ENCODE data around the gene IFITM5.

Gene IFITM5

DNA sequence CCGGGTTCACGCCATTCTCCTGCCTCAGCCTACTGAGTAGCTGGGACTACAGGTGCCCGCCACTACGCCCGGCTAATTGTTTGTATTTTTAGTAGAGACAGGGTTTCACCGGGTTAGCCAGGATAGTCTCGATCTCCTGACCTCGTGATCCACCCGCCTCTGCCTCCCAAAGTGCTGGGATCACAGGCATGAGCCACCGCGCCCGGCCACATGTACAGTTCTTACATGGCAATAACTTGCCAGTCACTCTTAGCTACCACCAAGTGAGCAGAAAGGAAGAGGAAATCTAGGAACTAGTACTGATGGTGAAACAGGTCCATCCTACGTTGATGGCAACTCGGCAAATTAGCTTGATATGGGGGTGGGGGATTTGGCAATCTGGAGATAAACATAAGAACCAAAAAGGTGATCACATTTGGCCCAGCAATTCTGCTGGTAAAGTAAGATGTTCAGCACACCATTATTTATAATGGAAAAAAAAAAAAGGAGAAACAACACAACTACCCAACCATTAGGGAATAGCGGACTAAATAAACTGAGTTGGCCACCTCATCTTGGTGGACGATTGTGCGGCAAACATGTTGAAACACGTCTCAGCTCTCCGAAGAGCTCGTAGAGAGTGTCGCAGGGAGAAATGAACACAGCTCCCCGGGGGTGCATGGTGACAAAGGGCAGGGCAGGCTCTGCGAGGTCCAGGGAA lies 15.8 kb downstream of the IFITM5 start:
- no peak overlapping the region for H3K4me3 ChIP-seq (ENCODE audit: low read depth, low read length)
- no peak for DNase-seq (ENCODE audit: low read depth)

DNA sequence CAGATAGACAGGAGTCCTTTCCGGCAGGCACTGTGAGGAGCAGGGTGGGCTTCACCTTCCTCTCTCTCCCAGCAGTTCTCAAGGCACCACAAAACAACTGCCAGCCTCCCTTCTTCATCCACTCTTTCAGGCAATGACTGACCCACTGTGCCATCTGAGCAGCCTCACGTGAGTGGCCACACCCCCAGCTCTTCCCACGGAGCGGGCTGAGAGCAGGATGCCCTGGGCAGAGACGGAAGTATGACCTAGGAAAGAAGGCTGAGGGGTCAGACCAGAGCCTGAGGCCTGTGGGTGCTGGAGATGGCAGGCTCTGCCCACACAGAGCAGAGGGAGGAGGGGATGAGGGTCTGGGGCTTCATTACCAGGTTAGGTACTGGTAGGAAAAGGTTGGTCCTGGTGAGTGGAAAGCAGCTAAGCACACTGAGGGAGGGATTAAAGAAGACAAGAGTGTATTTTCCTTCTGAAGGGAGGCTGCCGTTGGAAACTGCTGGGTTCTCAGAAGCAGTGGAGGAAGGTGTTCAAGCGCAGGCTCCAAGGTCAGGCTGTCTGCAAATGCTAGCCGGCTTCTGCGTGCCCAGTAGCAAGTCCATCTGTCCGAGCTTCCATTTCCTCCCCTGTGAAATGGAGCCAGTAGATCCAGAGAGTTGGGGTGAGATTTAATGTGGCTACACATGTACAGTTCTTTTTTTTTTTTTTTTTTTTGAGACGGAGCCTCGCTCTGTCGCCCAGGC lies 16.5 kb downstream of the IFITM5 start:
- DNase-seq (ENCODE audit: low read depth): no peak
- TF ChIP-seq, protein P1, sequence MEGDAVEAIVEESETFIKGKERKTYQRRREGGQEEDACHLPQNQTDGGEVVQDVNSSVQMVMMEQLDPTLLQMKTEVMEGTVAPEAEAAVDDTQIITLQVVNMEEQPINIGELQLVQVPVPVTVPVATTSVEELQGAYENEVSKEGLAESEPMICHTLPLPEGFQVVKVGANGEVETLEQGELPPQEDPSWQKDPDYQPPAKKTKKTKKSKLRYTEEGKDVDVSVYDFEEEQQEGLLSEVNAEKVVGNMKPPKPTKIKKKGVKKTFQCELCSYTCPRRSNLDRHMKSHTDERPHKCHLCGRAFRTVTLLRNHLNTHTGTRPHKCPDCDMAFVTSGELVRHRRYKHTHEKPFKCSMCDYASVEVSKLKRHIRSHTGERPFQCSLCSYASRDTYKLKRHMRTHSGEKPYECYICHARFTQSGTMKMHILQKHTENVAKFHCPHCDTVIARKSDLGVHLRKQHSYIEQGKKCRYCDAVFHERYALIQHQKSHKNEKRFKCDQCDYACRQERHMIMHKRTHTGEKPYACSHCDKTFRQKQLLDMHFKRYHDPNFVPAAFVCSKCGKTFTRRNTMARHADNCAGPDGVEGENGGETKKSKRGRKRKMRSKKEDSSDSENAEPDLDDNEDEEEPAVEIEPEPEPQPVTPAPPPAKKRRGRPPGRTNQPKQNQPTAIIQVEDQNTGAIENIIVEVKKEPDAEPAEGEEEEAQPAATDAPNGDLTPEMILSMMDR (conservative IDR thresholded peaks at IDR 0.05; ENCODE audit: low read depth, low read length): no peak
- no peak overlapping the region for H3K4me3 ChIP-seq (ENCODE audit: low read depth, low read length)

More for the DNA sequence above, 15.8 kb downstream of the IFITM5 start:
- TF ChIP-seq, protein P1 (conservative IDR thresholded peaks at IDR 0.05; ENCODE audit: low read depth, low read length): no peak

DNA sequence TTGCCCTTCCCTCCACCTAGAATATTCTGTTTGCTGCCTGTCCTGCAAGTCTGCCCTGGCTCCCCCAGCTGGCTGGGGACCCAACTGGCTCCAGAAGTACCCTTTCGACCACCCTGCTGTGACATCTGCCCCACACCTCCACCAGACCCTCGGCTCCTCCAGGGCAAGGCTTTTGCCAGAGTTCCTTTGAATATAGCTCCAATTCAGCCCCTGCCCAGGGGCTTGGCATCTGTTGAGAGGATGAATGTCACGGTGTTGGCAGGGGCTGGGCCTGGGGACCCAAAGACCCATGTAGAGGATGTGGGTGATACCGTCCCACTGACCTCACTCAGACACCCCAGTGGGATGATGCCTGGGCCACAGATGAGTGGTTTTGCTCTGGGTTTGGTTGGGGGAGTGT lies 17.2 kb downstream of the IFITM5 start:
- no peak for DNase-seq (ENCODE audit: low read depth)
- no peak overlapping the region for H3K4me3 ChIP-seq (ENCODE audit: low read depth, low read length)
- TF ChIP-seq, protein P1 (conservative IDR thresholded peaks at IDR 0.05; ENCODE audit: low read depth, low read length): no peak

DNA sequence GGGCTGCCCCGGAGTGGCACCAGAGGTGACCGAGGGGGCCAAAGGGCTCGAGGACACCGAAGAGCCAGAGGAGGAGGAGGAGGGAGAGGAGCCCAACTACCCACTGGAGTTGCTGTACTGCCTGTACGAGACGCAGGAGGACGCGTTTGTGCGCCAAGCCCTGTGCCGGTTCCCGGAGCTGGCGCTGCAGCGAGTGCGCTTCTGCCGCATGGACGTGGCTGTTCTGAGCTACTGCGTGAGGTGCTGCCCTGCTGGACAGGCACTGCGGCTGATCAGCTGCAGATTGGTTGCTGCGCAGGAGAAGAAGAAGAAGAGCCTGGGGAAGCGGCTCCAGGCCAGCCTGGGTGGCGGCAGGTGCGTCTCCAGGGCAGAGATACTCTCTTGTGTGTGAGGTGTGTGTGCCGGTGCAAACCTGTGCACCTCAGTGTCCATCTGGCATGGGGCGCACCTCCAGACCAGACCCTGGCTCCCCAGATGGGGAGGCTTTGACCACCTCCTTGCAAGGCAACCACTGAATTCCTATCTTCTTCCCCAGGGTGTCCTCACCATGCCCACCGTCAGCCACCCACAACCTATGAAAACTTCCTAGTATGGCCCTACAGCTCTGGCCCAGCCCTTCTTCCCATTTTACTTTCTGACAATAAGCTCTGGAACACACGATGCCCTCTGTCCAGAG lies 17.7 kb downstream of the IFITM5 start:
- no peak for DNase-seq (ENCODE audit: low read depth)
- TF ChIP-seq, protein P1 (conservative IDR thresholded peaks at IDR 0.05; ENCODE audit: low read depth, low read length): no peak
- H3K4me3 ChIP-seq (ENCODE audit: low read depth, low read length): no peak overlapping the region

DNA sequence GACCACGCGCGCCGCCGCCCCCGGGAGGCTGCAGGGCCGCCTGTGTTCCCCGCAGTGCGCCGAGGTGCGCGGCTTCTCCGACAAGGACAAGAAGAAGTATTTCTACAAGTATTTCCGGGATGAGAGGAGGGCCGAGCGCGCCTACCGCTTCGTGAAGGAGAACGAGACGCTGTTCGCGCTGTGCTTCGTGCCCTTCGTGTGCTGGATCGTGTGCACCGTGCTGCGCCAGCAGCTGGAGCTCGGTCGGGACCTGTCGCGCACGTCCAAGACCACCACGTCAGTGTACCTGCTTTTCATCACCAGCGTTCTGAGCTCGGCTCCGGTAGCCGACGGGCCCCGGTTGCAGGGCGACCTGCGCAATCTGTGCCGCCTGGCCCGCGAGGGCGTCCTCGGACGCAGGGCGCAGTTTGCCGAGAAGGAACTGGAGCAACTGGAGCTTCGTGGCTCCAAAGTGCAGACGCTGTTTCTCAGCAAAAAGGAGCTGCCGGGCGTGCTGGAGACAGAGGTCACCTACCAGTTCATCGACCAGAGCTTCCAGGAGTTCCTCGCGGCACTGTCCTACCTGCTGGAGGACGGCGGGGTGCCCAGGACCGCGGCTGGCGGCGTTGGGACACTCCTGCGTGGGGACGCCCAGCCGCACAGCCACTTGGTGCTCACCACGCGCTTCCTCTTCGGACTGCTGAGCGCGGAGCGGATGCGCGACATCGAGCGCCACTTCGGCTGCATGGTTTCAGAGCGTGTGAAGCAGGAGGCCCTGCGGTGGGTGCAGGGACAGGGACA lies 18.4 kb downstream of the IFITM5 start:
- DNase-seq (ENCODE audit: low read depth): no peak
- H3K4me3 ChIP-seq (ENCODE audit: low read depth, low read length): no peak overlapping the region
- TF ChIP-seq, protein P1 (conservative IDR thresholded peaks at IDR 0.05; ENCODE audit: low read depth, low read length): no peak

DNA sequence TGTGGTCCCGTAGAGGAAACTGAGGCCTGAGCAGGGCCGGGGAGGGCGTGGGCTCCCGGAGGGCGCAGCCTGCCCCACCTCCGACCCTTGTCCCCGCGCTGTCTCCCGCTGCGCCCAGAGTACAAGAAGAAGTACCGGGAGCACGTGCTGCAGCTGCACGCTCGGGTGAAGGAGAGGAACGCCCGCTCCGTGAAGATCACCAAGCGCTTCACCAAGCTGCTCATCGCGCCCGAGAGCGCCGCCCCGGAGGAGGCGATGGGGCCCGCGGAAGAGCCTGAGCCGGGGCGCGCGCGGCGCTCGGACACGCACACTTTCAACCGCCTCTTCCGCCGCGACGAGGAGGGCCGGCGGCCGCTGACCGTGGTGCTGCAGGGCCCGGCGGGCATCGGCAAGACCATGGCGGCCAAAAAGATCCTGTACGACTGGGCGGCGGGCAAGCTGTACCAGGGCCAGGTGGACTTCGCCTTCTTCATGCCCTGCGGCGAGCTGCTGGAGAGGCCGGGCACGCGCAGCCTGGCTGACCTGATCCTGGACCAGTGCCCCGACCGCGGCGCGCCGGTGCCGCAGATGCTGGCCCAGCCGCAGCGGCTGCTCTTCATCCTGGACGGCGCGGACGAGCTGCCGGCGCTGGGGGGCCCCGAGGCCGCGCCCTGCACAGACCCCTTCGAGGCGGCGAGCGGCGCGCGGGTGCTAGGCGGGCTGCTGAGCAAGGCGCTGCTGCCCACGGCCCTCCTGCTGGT lies 19.2 kb downstream of the IFITM5 start:
- TF ChIP-seq, protein P1 (conservative IDR thresholded peaks at IDR 0.05; ENCODE audit: low read depth, low read length): no peak
- peak; percentile 33 for DNase-seq (ENCODE audit: low read depth)
- H3K4me3 ChIP-seq (ENCODE audit: low read depth, low read length): no peak overlapping the region
